ENCODE data around the gene NES. TPM values are rescaled to one million over a fixed set of nuclear protein-coding genes. Genes with fewer than 3 reads are reported as not detected.
A peak's percentile ranks its signal among the peaks of the same experiment; 100 is the strongest.

NES gene
- total RNA-seq, 1 experiment from 2014 or later = 168 TPM

DNA sequence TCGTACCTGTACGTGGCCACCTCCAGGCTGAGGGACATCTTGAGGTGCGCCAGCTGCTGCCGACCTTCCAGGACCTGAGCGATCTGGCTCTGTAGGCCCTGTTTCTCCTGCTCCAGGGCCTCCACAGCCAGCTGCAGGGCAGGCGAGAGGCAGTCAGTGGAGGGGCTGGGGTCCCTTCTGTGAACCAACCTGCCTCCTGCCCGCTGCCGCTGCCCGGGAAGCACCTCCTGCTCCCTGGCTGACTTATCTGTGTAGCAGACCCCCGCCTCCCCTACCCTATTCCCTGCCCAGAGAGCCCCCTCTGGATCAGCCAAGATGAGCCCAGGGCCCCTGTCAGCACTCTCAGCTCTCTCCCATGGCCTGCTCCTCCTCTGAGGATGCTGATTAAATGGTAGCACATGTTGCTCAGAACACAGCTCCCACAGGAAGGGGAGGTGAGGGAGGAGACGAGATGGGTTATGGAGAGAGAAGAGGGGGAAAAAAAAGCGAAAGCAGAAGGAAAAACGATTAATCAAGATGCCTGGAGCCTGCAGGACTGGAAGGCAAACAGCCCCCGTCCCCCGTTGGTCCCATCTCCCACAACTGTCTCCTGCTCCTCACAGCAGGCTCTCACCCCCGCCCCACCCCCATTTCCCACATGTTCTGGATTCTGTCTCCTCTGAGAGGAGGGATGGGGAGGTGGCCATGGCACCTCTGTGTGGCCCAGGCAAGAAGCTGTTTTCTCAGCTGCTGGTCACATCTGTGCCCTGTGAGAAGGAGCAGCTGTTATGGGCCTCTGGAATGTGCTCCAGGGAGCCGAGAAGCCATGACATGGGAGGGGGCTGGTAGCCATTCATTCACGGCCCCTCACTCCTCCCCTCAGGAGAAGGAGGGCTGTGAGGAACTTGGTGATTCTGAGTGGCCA, 1.7 kb downstream of the NES start:
- Histone ChIP-seq H2BK5ac (ENCODE audit: insufficient read length, low read length) (no peak overlapping the region), H2AFZ (ENCODE audit: low read length) (no peak overlapping the region), H3K4me2 (ENCODE audit: insufficient read depth, insufficient read length, low read length) (peak overlapping the region; percentile 58), H3K9ac (ENCODE audit: extremely low read depth, insufficient read length, low read length) (peak overlapping the region; percentile 48), H3K18ac (ENCODE audit: insufficient read length, low read depth, low read length) (peak overlapping the region; percentile 15), H3K23me2 (ENCODE audit: insufficient read length, low read depth, low read length, poor library complexity, severe bottlenecking) (peaks cover 12% of the 10 kb centered on the region), H2BK15ac (ENCODE audit: low read depth, low read length) (no peak overlapping the region), H4K8ac (replicated peaks; ENCODE audit: insufficient read length, low read depth, low read length) (no peak overlapping the region), H3K79me1 (ENCODE audit: insufficient read depth, low read depth, low read length, poor library complexity, severe bottlenecking) (peaks cover 8% of the 10 kb centered on the region), H3K27ac (ENCODE audit: insufficient read length, low read depth, low read length) (no peak overlapping the region), H2BK120ac (ENCODE audit: low read depth, low read length, poor library complexity, severe bottlenecking) (no peak overlapping the region), H4K91ac (ENCODE audit: insufficient read length, low read depth, low read length) (peak overlapping the region; percentile 93), H2BK20ac (ENCODE audit: low read depth, low read length, poor library complexity, severe bottlenecking) (no peak overlapping the region), H4K20me1 (ENCODE audit: control insufficient read depth, insufficient read depth, insufficient read length) (no peaks in the 10 kb centered on the region), H3K9me3 (ENCODE audit: control insufficient read depth, low read depth, low read length) (no peaks in the 10 kb centered on the region), H2BK12ac (ENCODE audit: insufficient read length, low read depth, low read length) (peak overlapping the region; percentile 85), H3K4ac (ENCODE audit: low read depth, low read length) (peak overlapping the region; percentile 62; the same call in 1 of the 2 replicates), H3K14ac (ENCODE audit: insufficient read depth, low read length) (peak overlapping the region; percentile 94), H4K5ac (ENCODE audit: insufficient read length, low read depth, low read length) (no peak overlapping the region), H3K79me2 (ENCODE audit: insufficient read depth, low read length) (peaks cover 4% of the 10 kb centered on the region; the same call in 1 of the 2 replicates), H2AK5ac (ENCODE audit: insufficient read length, low read length) (no peak overlapping the region), H3T11ph (ENCODE audit: low read length) (no peak overlapping the region), H3K23ac (ENCODE audit: insufficient read length, low read depth, low read length) (no peak overlapping the region), H3K4me1 (ENCODE audit: insufficient read depth, low read length) (peaks cover 20% of the 10 kb centered on the region; the same call in 1 of the 2 replicates), H3K27me3 (ENCODE audit: insufficient read depth, low read length) (no peaks in the 10 kb centered on the region), H3K56ac (ENCODE audit: insufficient read length, low read depth, low read length) (no peak overlapping the region)
- DNase-seq = peak; percentile 62
- H3K9me3 Mint-ChIP-seq = peaks cover 2 to 3% of the 10 kb centered on the region in 2 experiments; a peak in 3 of 5 replicates
- H3K27me3 Mint-ChIP-seq (ENCODE audit: low read depth) = peaks cover 23% of the 10 kb centered on the region
- peak overlapping the region; percentile 81 to 86 for H3K4me3 Mint-ChIP-seq
- peaks cover 55 to 64% of the 10 kb centered on the region in 2 experiments for H3K4me1 Mint-ChIP-seq
- WGBS (ENCODE audit: extremely low coverage, insufficient read length, low lambda C conversion rate) = no CpG with 5 or more reads among the region's 18 CpGs
- peak overlapping the region; percentile 70 to 100 (median 86); a peak in 6 of 7 replicates for H3K27ac Mint-ChIP-seq
- TF ChIP-seq, protein P1, sequence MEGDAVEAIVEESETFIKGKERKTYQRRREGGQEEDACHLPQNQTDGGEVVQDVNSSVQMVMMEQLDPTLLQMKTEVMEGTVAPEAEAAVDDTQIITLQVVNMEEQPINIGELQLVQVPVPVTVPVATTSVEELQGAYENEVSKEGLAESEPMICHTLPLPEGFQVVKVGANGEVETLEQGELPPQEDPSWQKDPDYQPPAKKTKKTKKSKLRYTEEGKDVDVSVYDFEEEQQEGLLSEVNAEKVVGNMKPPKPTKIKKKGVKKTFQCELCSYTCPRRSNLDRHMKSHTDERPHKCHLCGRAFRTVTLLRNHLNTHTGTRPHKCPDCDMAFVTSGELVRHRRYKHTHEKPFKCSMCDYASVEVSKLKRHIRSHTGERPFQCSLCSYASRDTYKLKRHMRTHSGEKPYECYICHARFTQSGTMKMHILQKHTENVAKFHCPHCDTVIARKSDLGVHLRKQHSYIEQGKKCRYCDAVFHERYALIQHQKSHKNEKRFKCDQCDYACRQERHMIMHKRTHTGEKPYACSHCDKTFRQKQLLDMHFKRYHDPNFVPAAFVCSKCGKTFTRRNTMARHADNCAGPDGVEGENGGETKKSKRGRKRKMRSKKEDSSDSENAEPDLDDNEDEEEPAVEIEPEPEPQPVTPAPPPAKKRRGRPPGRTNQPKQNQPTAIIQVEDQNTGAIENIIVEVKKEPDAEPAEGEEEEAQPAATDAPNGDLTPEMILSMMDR (conservative IDR thresholded peaks at IDR 0.05) = no peak
- peaks cover 35 to 48% (median 38%) of the 10 kb centered on the region in 3 experiments for H3K36me3 Mint-ChIP-seq (ENCODE audit: insufficient read depth in 1 of 3, low read depth in 3 of 3)

Data from H9 (cell line).